Activated B cell treated with CpG ODN at 0.5 μM for 24 hours (primary cell): ENCODE data around the gene GCNT2. TPM values are rescaled to one million over a fixed set of nuclear protein-coding genes. Genes with fewer than 3 reads are reported as not detected.

Experiments used
- ATAC-seq: fragments of 200-7000 bp; cut with Tn5 transposase; one replicate; pipeline ENCODE4 v1.10.0; 2021; ENCODE audit warnings: low read depth, mild to moderate bottlenecking, moderate library complexity
- CTCF ChIA-PET: fragments of 350-600 bp; sonication (Branson Sonifier 250); formaldehyde crosslinking; loops from one replicate; lab custom pipeline; 2021; ENCODE audit warnings: antibody characterized with exemption; lab: Charles Lee
- POLR2A ChIA-PET: fragments of 350-600 bp; sonication (Branson Sonifier 250); formaldehyde crosslinking; loops from one replicate; lab custom pipeline; 2021; ENCODE audit warnings: antibody characterized with exemption; lab: Charles Lee
- DNase-seq: peaks from one replicate; pipeline ENCODE4 v3.0.0; 2022
- H3K27ac Mint-ChIP-seq: one replicate; pipeline ENCODE4 v1.8.0; 2020; ENCODE audit warnings: mixed read lengths
- H3K27me3 Mint-ChIP-seq: one replicate; pipeline ENCODE4 v1.8.0; 2021; ENCODE audit warnings: mixed read lengths
- H3K36me3 Mint-ChIP-seq: one replicate; pipeline ENCODE4 v1.8.0; 2021; ENCODE audit warnings: low read depth, mixed read lengths
- H3K4me1 Mint-ChIP-seq: one replicate; pipeline ENCODE4 v1.8.0; 2021; ENCODE audit warnings: mixed read lengths
- H3K4me3 Mint-ChIP-seq: one replicate; pipeline ENCODE4 v1.8.0; 2020; ENCODE audit warnings: mild to moderate bottlenecking, mixed read lengths
- H3K9me3 Mint-ChIP-seq: one replicate; pipeline ENCODE4 v1.8.0; 2020; ENCODE audit warnings: mixed read lengths
- CTCF ChIP-seq: fragments of 200-600 bp; IDR thresholded peaks from one replicate; pipeline ENCODE4 v1.8.0; 2022; ENCODE audit warnings: antibody characterized with exemption, mild to moderate bottlenecking
- intact Hi-C: fragments of 100-400 bp; cut with micrococcal nuclease; formaldehyde crosslinking; loops from one replicate; pipeline ENCODE4 v1.15.1; 2024
- total RNA-seq: library from RNA; stranded (reverse); gene quantifications from 2 replicates; pipeline ENCODE4 v1.2.3, GENCODE V29; 2022

GCNT2 gene
- total RNA-seq, 1 donor from 2014 or later, result 25.9 TPM

DNA sequence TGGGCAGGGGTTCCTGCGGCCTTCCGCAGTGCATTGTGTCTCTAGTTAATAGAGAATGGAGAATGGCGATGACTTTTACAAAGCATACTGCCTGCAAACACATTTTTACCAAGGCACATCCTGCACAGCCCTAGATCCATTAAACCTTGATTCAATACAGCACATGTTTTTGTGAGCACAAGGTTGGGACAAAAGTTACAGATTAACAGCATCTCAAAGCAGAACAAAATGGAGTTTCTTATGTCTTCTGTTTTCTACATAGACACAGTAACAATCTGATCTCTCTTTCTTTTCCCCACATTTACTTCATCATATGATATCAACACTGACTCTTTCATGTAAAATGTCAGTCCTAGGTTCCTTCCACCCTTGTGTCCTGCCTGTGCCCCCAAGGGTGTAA is 63.5 kb downstream of the GCNT2 start:
- Mint-ChIP-seq H3K27me3 (no peaks in the 10 kb centered on the region), H3K36me3 (peaks cover 17% of the 10 kb centered on the region), H3K4me1 (peaks cover 7% of the 10 kb centered on the region), H3K9me3 (no peaks in the 10 kb centered on the region), H3K4me3 (no peak overlapping the region), H3K27ac (no peak overlapping the region)
- ATAC-seq (no peak), DNase-seq (no peak)
- TF ChIP-seq CTCF, result no peak
- intact Hi-C loops, result loop anchor here (5.0 kb wide), 1 partner anchor 72 kb away; no protein-coding TSS in a partner anchor
- POLR2A ChIA-PET, result no interaction called here
- CTCF ChIA-PET, result no interaction called here

GRCh38 chr6:10585209-10585845 is 64.2 kb downstream of the GCNT2 start:
- intact Hi-C loops, result no loop called here
- H3K36me3 Mint-ChIP-seq, result peaks cover 17% of the 10 kb centered on the region
- H3K27me3 Mint-ChIP-seq, result no peaks in the 10 kb centered on the region
- H3K4me3 Mint-ChIP-seq, result no peak overlapping the region
- H3K27ac Mint-ChIP-seq, result no peak overlapping the region
- H3K9me3 Mint-ChIP-seq, result no peaks in the 10 kb centered on the region
- CTCF ChIA-PET, result no interaction called here
- ATAC-seq (no peak), DNase-seq (no peak)
- H3K4me1 Mint-ChIP-seq, result peaks cover 7% of the 10 kb centered on the region
- TF ChIP-seq CTCF, result no peak
- POLR2A ChIA-PET, result no interaction called here

DNA sequence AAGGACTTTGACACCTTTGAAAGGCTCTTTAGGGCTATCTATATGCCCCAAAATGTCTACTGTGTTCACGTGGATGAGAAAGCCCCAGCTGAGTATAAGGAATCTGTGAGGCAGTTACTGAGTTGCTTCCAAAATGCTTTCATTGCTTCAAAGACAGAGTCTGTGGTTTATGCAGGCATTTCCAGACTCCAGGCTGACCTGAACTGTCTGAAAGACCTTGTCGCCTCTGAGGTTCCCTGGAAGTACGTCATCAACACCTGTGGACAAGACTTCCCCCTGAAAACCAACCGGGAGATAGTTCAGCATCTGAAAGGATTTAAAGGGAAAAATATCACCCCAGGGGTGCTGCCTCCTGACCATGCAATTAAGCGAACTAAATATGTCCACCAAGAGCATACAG is 65.2 kb downstream of the GCNT2 start:
- intact Hi-C loops, result no loop called here
- TF ChIP-seq CTCF, result no peak
- ChIA-PET CTCF (no interaction called here), POLR2A (no interaction called here)
- Mint-ChIP-seq H3K9me3 (no peaks in the 10 kb centered on the region), H3K4me1 (peaks cover 7% of the 10 kb centered on the region), H3K4me3 (no peak overlapping the region), H3K36me3 (peaks cover 19% of the 10 kb centered on the region), H3K27ac (no peak overlapping the region), H3K27me3 (no peaks in the 10 kb centered on the region)
- ATAC-seq, result no peak
- no peak for DNase-seq

DNA sequence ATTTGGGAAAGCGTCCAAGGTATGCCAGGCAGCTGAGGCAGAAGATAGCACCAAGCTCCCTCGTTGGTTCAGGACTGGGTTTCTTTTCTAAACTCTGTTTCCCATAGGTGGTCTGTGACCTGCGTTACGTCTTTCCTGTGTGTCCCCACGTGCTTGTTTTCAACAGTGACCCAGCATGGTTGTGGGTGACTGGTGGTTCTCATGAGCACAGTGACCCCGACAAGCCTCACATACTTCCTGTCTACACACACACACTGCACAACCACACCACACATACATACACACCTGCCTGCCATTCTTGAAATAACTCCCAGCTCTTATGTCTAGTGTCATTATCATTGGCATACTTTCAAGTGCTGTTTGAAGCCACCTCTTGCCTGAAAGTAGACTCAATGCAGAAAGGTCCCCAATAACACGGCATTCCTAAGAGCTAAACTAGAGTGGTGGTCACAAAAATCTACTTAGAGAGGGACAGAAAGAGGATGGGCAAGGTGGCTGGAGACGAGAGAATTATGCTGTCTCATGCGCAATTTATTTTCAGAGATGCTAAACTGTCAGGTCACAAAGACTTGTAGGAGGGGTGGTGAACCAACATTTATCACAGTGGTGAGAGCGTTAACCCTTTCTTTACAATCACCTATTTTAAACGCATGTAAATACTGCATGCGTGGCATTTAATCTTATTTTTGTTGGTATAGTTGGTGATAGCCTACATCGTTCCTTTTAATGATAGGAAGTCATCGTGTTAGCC is 66.7 kb downstream of the GCNT2 start:
- Mint-ChIP-seq H3K27me3 (no peaks in the 10 kb centered on the region), H3K27ac (no peak overlapping the region), H3K4me1 (peaks cover 10% of the 10 kb centered on the region), H3K36me3 (peaks cover 21% of the 10 kb centered on the region), H3K9me3 (no peaks in the 10 kb centered on the region), H3K4me3 (no peak overlapping the region)
- intact Hi-C loops, result no loop called here
- ATAC-seq, result no peak
- CTCF ChIA-PET, result no interaction called here
- POLR2A ChIA-PET, result no interaction called here
- DNase-seq, result no peak
- no peak for TF ChIP-seq CTCF

GRCh38 chr6:10588562-10589428 is 67.6 kb downstream of the GCNT2 start:
- no peak overlapping the region for H3K27ac Mint-ChIP-seq
- DNase-seq, result no peak
- intact Hi-C loops, result no loop called here
- no peak overlapping the region for H3K4me3 Mint-ChIP-seq
- no peaks in the 10 kb centered on the region for H3K27me3 Mint-ChIP-seq
- no peak for TF ChIP-seq CTCF
- ChIA-PET CTCF (no interaction called here), POLR2A (no interaction called here)
- H3K9me3 Mint-ChIP-seq, result no peaks in the 10 kb centered on the region
- H3K36me3 Mint-ChIP-seq, result peaks cover 20% of the 10 kb centered on the region
- H3K4me1 Mint-ChIP-seq, result peaks cover 12% of the 10 kb centered on the region
- ATAC-seq, result no peak
